Hematopoietic multipotent progenitor cell treated with erythropoietin and hydrocortisone succinate and interleukin-3 and kit ligand, for 17 days (in vitro differentiated cells): ENCODE measurements around the gene LOC101059915.

Source experiments
- DNase-seq: peaks from one replicate; pipeline ENCODE4 v3.0.0-alpha.2; 2015; ENCODE audit warnings: low spot score

The LOC101059915 gene

GRCh38 chrX:71667328-71668247 lies at the start of gene LOC101059915:
TSS of gene LOC101059915 (plus strand) at chrX:71667546.
- DNase-seq = no peak

GRCh38 chrX:71617742-71618141 lies 49.6 kb upstream of the LOC101059915 start:
- DNase-seq = no peak

DNA sequence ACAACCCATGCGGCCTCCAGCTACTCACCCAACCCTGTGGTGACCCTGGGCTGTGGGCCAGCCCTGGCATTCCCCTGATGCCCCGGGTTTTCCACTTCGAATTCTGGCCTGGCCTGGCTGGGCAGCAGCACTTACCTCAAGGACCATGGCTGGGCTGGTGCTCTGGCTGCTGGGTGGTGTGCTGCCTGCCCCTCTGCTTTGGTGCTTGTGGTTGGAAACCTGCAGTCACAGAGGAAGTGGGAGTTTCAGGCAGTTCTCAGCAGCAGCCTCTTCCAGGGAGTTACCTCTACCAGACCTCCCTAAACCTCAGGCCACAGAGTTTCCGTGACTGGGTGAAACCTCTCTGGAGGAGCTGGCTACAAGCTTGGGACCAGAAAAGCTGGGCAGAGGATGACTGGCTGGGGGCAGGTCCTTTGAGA lies 49.0 kb upstream of the LOC101059915 start, which contains the start of gene CXCR3:
Gene CXCR3, minus strand, starts transcription at position 209 of the 419 bp plus-strand sequence. Its CDS starts 62 bp downstream, at position 147.
- no peak for DNase-seq

- no peak for DNase-seq
These were observed 48.6 kb upstream of the LOC101059915 start for GRCh38 chrX:71618787-71619186.

DNA sequence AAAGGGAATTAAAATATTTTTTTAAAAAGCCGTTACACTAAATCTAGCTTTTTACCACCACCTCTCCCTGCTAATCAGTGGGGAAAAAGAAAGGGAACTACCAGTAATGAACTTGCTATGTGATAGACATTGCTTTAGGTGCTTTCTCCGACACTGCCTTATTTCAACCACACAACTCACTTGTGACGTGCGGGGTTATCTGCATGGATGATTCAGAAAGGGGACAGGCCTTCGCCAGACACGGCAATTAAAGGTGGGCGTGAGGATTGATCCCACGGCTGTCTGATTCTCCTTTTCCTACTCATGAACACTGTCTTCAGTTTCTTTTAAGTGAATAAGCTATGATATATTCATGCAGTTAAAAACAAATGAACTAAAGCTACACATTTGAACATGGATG lies 48.2 kb upstream of the LOC101059915 start:
- DNase-seq = no peak

GRCh38 chrX:71619986-71620385 lies 47.4 kb upstream of the LOC101059915 start:
- no peak for DNase-seq

- DNase-seq = no peak
These were observed 45.7 kb upstream of the LOC101059915 start for GRCh38 chrX:71621603-71622002.

DNA sequence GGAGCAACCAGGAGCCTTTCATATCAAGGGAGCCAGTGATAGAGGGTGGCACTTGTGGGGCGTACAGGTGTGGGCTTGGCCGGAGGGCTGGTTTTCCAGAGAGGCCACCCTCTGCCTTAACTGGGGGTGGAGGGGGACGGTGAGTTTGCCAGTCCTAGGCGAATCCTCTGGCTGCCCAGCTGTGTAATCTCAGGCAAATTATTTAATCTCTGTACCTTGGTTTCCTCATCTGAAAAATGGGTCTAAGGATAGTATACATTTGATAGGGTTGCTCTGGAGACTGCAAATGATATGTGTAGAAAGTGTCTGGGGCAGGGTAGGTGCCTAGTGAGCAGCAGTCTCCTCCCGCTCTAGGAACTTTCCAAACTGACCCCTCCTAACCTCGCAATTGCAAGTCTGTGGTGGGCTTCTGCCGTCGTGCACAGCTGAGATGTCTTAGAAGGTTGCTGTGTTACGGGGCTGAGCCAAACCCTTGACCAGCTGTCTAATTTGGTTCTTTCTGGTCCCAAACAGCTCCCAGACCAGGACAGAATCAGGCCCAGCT lies 45.2 kb upstream of the LOC101059915 start:
- DNase-seq = no peak

- DNase-seq = peak; percentile 27
These were observed 44.5 kb upstream of the LOC101059915 start for GRCh38 chrX:71622576-71623450.

DNA sequence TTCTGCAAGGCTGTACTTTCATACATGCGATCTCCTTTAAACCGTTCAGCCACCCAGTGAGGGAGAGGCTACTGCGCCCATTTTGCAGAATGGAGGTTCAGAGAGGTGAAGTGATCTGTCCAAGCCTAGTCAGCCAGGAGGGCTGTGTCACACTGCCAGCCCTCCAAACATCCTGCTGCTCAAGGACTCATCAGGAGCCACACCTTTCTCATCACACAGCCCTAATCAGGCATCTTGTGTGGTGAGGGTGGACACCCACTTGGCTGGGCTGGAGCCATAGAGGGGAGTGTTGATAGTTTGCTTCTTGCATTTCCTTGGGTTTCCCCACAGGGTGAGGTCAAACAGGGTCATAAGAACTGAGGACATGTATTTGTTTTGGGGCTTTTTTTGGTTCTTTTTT lies 43.6 kb upstream of the LOC101059915 start:
- DNase-seq = peak; percentile 64

GRCh38 chrX:71625471-71625870 lies 41.9 kb upstream of the LOC101059915 start:
- DNase-seq = no peak

DNA sequence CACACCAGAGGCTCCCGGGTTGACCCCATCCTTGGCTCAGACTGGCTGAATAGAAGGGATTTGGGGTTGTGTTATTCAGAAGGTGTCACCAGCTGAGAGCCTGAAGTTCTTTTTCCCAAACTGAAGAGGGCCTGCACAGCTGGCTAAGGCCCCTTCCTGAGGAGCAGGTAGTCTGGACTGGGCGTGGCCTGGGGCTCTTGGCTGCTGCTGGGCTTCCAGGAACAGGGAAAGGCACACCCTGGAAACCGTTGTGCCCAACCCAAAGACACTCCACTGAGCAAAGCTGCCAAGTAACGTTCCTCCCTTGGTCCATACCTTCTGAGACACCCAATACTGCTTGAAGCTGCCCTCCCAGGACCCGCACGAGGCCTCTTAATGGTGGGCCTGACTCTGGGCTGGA lies 40.8 kb upstream of the LOC101059915 start:
- DNase-seq = no peak

- DNase-seq = no peak
These were observed 39.5 kb upstream of the LOC101059915 start for GRCh38 chrX:71627588-71628404.

GRCh38 chrX:71629467-71629866 lies 37.9 kb upstream of the LOC101059915 start:
- DNase-seq = no peak

DNA sequence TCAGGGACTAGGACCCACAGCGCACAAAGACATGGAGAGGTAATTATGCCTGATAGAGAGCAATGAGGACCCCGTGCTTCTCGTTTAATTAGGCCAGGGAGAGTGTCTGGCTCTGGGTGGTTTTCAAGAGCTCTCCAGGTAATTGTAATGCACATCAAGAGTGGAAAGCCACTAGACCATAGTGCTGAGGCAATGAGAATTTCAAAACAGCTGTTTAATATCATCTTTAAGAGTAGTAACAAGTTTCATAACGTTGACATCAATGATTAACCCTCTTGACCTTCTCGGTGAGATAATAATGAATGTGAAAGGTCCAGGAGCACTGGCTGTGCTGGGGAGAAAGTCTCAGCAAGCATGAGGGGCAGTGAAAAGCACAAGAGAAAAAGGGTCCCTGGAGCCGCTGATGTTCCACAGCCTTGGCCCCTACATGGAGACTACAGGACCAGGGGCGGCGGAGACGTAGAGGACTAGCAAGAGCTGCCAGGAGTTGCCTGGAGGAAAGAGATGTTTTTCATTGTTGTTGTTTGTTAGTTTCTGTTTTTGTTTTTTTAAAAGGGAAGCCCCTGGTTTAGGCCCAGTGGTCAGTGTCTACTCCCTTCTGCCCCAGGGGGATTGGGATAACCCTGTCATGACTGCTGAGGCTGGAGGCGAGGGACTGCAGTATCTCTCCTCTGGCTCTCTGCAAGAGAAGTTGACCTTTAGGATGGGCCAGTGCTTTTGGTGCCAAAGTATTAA lies 34.3 kb upstream of the LOC101059915 start:
- no peak for DNase-seq

DNA sequence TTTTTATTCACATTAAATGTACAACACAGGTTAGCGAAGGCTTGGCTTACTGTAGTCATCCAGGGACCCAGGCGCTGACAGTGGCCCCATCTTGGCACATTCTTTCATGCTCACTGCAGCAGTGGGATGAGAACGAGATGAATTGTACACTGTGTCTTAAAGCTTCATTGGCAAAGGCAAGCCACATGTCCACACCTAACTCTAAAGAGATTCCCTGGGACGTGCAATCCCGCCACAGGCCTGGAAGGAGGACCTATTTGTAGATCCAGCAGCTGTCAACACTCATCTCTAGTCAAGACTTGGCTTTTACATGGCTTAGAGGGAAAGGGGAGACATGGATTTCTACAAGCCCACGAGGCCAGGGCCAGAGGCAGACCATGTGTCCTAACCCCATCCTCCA lies 33.0 kb upstream of the LOC101059915 start:
- no peak for DNase-seq

GRCh38 chrX:71636438-71637252 lies 30.7 kb upstream of the LOC101059915 start:
- no peak for DNase-seq

- no peak for DNase-seq
These were observed 30.1 kb upstream of the LOC101059915 start for GRCh38 chrX:71637253-71637618.

DNA sequence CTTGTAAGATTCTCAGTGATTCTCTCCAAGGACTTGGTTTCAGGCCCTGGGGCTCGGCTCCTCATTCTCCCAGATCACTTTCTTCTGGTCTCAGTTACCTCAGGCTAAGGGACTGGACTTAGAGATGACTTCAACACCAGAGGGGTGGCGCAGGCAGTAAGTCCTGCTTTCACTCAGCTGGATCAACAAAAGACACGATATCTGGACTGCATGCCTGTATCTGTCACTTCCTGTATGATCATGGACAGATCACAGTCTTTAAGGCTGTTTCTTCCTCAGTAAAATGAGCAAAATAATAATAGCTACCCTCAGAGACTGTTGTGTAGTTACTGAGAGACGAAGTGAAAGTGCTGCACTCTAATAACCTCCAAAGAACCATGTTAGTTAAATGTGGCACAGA lies 29.5 kb upstream of the LOC101059915 start:
- DNase-seq = no peak

- DNase-seq = no peak
These were observed 28.9 kb upstream of the LOC101059915 start for GRCh38 chrX:71638409-71638808.
